ENCODE results near the gene SMLR1. TPM values are rescaled to one million over a fixed set of nuclear protein-coding genes. Genes with fewer than 3 reads are reported as not detected.

The SMLR1 gene
- total RNA-seq, 4 donors from 2014 or later = not detected

- Histone ChIP-seq H3K9me3 (no peaks in the 10 kb centered on the region), H3K4me1 (no peaks in the 10 kb centered on the region), H3K4me3 (no peak overlapping the region), H3K27me3 (no peaks in the 10 kb centered on the region), H3K27ac (no peak overlapping the region), H3K36me3 (no peaks in the 10 kb centered on the region)
- intact Hi-C loops (cut with DNase I; ENCODE audit: low total_unique reads) = no loop called here
- DNase-seq = no peak
- no peak for TF ChIP-seq CTCF (IDR thresholded peaks at IDR 0.05)
These were observed 43.6 kb upstream of the SMLR1 start for GRCh38 chr6:130783416-130784107.

GRCh38 chr6:130787726-130788500 is 39.3 kb upstream of the SMLR1 start:
- no peak for DNase-seq
- Histone ChIP-seq H3K36me3 (no peaks in the 10 kb centered on the region), H3K4me3 (no peak overlapping the region), H3K27me3 (no peaks in the 10 kb centered on the region), H3K4me1 (no peaks in the 10 kb centered on the region), H3K27ac (no peak overlapping the region), H3K9me3 (no peaks in the 10 kb centered on the region)
- intact Hi-C loops (cut with DNase I; ENCODE audit: low total_unique reads) = no loop called here
- no peak for TF ChIP-seq POLR2A (IDR thresholded peaks at IDR 0.05)
- TF ChIP-seq CTCF (IDR thresholded peaks at IDR 0.05) = no peak

GRCh38 chr6:130788954-130789353 is 38.3 kb upstream of the SMLR1 start:
- no peak for DNase-seq
- H3K4me3 ChIP-seq = no peak overlapping the region
- H3K36me3 ChIP-seq = no peaks in the 10 kb centered on the region
- TF ChIP-seq POLR2A (IDR thresholded peaks at IDR 0.05) = no peak
- TF ChIP-seq CTCF (IDR thresholded peaks at IDR 0.05) = no peak
- no peaks in the 10 kb centered on the region for H3K4me1 ChIP-seq
- H3K27ac ChIP-seq = no peak overlapping the region
- H3K27me3 ChIP-seq = no peaks in the 10 kb centered on the region
- intact Hi-C loops (cut with DNase I; ENCODE audit: low total_unique reads) = no loop called here
- H3K9me3 ChIP-seq = no peaks in the 10 kb centered on the region

- no peak overlapping the region for H3K4me3 ChIP-seq
- no peaks in the 10 kb centered on the region for H3K27me3 ChIP-seq
- TF ChIP-seq POLR2A (IDR thresholded peaks at IDR 0.05) = no peak
- TF ChIP-seq CTCF (IDR thresholded peaks at IDR 0.05) = no peak
- no peak for DNase-seq
- no peaks in the 10 kb centered on the region for H3K9me3 ChIP-seq
- H3K36me3 ChIP-seq = peaks cover 0 to 3% of the 10 kb centered on the region in 2 donors
- no peaks in the 10 kb centered on the region for H3K4me1 ChIP-seq
- intact Hi-C loops (cut with DNase I; ENCODE audit: low total_unique reads) = no loop called here
- no peak overlapping the region for H3K27ac ChIP-seq
These were observed 33.1 kb upstream of the SMLR1 start for GRCh38 chr6:130794010-130794697.

- no peak for DNase-seq
- no peak overlapping the region for H3K4me3 ChIP-seq
- intact Hi-C loops (cut with DNase I; ENCODE audit: low total_unique reads) = no loop called here
- H3K9me3 ChIP-seq = peaks cover 0 to 2% of the 10 kb centered on the region in 2 donors
- H3K36me3 ChIP-seq = peaks cover 0 to 3% of the 10 kb centered on the region in 2 donors
- H3K4me1 ChIP-seq = no peaks in the 10 kb centered on the region
- TF ChIP-seq POLR2A (IDR thresholded peaks at IDR 0.05) (no peak), CTCF (IDR thresholded peaks at IDR 0.05) (no peak)
- H3K27me3 ChIP-seq = no peaks in the 10 kb centered on the region
- H3K27ac ChIP-seq = no peak overlapping the region
These were observed 32.5 kb upstream of the SMLR1 start for GRCh38 chr6:130794738-130795137.

Measured in uterus (tissue), 4 donors.